Keratinocyte (primary cell): Measurements from ENCODE around the gene TMEM131.

Experiments used
- EZH2 ChIP-seq: IDR thresholded peaks from one replicate; pipeline ENCODE4 v1.6.1; 2012; ENCODE audit warnings: inconsistent platforms, mild to moderate bottlenecking, low read length, moderate library complexity
- TF ChIP-seq, protein P1 (sequence below), 3 experiments: IDR thresholded peaks in 1 of 3; conservative IDR thresholded peaks in 1 of 3; optimal IDR thresholded peaks in 1 of 3; 2 replicates in 2 of 3; 3 replicates in 1 of 3; pipeline versions ENCODE3 to v1.5.1; 2011; ENCODE audit warnings: low read length in 3 of 3, mild to moderate bottlenecking in 3 of 3, moderate library complexity in 2 of 3, control low read depth in 1 of 3, inconsistent platforms in 1 of 3; ENCODE audit not compliant: insufficient read depth in 2 of 3; ENCODE audit errors: extremely low read depth in 1 of 3

DNA sequence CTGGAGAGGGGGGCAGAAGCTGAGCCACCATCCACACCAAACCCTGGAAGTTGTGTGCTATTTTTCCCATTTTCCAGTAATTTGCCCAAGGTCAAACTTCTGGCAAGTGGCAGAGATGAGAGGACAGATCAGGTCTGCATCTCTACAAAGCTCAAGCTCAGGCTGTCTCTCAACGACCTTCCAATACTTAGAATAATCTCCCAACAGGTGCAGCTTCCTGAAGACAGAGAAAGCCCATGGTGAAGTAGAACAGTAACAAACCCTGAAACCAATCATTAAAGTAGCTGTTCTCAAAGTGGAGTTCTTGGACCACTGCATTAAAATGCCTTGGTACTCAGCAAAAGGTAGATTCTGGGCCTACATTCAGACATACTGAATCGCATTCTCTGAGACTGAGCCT, 37.6 kb downstream of the TMEM131 start:
- TF ChIP-seq, protein P1, sequence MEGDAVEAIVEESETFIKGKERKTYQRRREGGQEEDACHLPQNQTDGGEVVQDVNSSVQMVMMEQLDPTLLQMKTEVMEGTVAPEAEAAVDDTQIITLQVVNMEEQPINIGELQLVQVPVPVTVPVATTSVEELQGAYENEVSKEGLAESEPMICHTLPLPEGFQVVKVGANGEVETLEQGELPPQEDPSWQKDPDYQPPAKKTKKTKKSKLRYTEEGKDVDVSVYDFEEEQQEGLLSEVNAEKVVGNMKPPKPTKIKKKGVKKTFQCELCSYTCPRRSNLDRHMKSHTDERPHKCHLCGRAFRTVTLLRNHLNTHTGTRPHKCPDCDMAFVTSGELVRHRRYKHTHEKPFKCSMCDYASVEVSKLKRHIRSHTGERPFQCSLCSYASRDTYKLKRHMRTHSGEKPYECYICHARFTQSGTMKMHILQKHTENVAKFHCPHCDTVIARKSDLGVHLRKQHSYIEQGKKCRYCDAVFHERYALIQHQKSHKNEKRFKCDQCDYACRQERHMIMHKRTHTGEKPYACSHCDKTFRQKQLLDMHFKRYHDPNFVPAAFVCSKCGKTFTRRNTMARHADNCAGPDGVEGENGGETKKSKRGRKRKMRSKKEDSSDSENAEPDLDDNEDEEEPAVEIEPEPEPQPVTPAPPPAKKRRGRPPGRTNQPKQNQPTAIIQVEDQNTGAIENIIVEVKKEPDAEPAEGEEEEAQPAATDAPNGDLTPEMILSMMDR (optimal IDR thresholded peaks at IDR 0.05 in 1 of 3, IDR thresholded peaks at IDR 0.05 in 1 of 3, conservative IDR thresholded peaks at IDR 0.05 in 1 of 3; ENCODE audit: extremely low read depth in 1 of 3, insufficient read depth in 2 of 3, low read length in 3 of 3), result no peak
- no peak for TF ChIP-seq EZH2
